Measurements from ENCODE around the gene ABCG5.

Gene ABCG5

DNA sequence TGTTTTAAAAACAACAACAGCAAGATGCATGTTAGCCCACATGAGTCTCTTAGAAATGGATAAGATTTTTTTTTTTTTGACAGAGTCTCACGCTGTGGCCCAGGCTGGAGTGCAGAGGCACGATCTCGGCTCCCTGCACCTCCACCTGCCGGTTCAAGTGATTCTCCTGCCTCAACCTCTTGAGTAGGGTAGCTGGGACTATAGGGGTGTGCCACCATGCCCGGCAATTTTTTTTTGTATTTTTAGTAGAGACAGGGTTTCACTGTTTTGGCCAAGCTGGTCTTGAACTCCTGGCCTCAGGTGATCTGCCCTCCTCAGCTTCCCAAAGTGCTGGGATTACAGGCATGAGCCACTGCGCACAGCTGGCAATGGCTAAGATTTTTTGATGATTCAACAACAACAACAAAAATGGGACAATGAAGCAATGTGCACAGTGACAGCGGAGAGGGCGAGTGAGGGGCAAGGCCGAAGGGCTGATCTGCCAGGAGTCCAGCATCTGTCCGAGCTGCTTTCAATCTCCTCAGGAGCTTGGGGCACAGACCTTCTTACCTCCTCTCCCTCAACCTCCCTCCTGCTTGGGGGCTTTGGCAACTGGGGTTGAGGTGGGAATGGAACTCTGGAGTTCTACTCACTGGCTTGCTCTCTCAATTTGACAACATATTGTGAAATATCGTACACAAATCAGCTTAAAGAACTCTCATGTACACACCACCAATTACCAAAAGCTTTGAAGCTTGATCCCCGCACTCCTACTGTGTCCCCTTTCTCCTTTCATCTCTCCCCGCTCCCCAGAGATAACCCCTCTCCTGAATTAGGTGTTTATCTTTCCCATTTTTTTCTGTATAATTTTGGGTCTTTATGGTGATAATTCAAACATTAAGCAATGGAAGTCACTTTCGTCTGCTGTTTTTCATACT lies 3.6 kb upstream of the ABCG5 start:
- no peak for DNase-seq (ENCODE audit: low read depth in 2 of 2)

DNA sequence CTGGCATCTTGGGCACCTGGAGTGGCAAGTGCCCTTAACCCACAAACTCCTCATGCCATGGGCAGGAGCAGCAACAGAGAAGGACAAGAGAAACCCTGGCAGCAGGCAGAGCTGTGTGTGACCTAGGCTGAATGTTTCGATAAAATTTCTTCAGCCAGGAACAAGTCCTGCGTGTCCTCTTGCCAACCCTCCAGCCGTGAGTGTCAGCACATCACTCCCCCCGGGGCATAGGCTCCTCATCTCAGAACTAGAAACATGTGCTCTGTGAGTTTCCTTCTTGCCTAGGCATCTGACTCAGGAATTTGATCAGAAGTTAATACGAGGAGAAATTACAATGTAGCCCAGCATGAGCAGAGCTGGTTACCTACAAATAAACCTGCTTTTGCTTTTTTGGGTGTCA lies 2.3 kb upstream of the ABCG5 start:
- no peak for DNase-seq (ENCODE audit: low read depth in 2 of 2)

DNA sequence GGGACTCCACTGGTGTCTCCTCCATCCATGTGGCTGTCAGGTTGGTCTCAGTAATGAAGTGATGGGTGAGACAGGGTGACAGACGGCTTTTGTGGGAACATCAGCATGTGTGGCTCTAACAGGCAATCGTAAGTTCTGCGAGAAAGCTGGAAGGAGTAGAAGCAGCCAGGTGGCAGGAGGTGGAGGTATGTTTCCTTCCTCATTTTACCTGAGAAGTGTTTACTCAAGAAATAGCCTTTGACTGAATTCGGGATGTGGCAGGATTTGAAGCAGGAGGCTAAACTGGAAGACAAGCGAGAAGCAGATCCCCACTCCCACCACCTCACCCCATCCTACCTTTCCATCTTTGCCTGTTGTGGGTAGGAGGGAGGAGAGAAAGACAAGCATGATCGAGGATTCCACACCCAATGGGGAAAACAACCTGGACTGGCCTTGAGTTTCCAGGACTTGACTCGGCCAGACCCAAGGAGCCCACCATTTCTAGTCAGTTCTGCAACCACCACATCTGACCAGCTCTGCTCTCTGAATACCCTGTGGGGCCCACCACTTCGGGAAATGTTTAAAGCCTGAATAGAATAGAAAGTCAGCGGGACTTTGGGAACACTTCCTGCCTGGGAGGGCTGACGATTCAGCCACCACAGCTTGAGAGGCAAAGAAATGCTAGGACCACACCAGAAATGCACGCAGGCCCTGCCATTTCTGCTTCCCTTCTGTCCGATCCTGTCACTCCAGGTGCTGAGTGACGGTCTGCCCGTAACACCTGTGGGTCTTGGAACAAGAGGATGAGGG lies 1.3 kb upstream of the ABCG5 start:
- no peak for DNase-seq (ENCODE audit: low read depth in 2 of 2)

DNA sequence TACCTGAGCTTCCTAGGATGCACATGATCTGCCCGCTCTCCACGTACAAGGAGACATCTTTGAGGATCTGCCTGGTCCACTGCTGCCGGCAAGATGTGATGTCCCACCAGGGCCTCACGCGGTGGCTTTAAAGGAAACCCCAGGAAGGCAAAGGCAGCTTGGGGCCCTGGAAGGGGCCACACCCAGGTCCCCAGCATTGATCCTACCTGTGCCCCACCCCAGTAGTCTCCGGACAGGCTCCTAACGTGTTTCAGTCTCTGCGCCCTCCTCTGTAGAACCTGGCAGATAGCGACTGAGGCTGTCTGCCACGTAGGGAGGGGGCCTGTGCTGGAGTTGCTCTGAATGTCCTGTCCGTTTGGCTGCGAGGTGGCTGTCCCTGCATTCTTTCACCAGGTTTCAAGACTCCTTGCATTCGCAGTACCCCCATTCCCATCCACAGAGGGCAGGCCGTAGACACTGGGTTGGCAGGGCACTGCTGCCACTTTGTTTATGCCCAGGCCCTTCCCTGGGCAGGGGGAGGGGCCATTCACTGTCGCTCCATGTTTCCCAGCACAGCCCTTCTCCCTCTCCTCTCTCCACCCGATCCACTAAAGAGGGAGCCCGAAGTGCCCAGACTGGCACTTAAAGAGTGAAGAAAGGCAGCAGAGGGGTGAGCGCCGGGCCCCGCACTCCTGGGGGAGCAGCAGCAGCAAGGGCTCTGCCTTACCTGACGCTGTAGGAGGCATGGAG lies 644 bp downstream of the ABCG5 start:
- DNase-seq (ENCODE audit: low read depth in 2 of 2) = no peak

DNA sequence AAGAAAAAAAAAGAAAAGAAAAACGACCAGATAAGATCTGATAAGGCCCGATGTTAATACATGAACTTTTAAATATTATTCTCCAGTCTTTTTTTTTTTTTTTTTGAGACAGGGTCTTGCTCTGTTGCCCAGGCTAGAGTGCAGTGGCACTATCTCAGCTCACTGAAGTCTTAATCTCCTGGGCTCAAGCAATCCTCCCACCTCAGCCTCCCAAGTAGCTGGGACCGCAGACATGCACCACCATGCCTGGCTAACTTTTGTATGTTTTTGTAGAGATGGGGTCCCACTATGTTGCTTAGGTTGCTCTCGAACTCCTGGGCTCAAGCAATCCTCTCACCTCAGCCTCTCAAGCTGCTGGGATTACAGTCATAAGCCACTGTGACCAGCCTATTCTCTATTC lies 1.6 kb downstream of the ABCG5 start:
- DNase-seq (ENCODE audit: low read depth in 2 of 2) = no peak

DNA sequence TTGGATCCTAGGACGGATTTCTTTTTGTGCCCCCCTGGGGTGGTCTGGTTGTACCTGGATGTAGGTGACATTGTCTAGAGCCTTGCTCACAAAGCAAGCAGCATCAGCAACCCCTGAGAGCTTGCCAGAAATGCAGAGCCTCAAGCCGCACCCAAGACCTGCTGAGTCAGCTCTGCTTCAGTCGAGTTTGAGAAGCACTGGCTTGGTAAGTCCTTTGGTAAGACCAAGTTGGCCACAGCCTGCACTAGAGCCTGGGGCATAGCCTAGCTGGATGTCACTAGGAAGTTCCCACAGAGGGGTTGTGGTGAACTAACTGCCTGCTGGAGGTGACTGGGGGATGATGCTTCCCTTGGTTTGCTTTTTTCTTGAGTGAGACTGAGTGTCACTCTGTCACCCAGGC lies 6.2 kb downstream of the ABCG5 start:
- no peak for DNase-seq (ENCODE audit: low read depth in 2 of 2)

DNA sequence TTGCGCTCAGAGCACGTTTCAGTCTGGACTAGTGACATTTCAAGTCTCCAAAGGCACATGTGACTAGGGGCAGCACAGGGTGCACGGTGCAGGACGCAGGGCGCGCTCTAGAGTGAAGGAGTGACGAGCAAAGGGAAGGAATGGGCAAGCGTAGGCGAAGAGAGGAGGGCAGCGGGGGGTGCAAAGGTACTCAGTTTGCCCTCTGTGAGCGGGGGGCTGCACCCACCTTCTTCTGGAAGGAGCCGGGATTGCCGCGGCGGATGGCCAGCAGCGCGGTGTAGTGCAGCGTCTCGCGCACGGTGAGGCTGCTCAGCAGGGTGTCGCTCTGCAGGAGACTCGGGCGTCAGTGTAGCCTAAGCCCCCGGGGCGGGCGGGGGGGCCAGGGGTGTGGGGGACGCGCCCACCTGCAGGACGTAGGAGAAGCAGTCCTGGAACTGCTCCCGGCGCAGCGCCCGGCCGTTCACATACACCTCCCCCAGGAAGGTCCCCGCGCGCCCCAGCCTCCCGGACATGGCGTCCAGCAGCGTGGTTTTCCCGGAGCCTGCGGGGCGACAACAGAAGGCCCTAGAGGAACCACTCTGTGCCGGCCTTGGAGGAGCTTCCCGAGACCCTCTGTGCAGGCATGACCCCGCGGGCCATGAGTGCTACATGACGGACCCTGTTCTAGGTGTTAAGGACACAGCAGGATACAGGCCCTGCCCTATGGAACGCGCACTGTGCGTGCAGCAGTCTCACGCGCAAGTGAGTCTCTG lies 6.9 kb downstream of the ABCG5 start:
- no peak for DNase-seq (ENCODE audit: low read depth in 2 of 2)

DNA sequence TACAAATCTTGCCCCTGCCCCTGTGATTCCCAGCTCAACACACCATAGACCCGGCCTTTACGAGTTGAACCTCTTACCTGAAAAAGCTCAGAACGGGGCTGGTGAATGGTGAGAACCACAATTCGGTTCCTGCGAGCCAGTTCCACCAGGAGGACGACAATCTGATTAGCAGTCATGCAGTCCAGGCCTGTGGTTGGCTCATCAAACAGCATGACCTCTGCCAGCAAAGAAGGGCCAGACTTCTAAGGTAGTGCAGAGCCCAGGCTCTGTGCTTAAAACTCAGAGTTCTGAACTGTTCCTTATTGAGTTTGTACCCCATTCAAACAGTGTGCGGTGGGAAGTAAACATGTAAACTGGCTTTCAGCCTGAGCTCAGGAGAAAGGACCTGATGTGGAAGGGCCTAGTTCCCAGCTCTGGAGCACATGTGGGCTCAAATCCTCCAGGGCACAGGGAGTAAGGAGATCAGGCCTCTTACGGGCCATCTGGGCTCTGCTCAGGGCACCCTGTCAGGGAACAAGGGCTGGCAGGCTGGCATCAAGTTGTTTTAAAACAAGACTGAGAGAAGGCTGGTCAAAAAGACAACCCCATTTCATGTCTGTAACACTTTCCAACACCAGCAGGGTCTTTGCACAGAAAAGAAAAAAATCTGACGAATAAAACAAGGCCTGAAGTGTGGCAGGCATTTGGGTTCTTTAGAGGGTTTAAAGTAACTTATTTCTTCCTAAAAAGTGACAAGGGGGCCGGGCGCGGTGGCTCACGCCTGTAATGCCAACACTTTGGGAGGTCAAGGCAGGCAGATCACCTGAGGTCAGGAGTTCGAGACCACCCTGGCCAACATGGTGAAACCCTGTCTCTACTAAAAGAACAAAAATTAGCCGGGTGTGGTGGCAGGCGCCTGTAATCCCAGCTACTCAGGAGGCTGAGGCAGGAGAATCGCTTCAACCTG lies 12.1 kb downstream of the ABCG5 start:
- no peak for DNase-seq (ENCODE audit: low read depth in 2 of 2)

DNA sequence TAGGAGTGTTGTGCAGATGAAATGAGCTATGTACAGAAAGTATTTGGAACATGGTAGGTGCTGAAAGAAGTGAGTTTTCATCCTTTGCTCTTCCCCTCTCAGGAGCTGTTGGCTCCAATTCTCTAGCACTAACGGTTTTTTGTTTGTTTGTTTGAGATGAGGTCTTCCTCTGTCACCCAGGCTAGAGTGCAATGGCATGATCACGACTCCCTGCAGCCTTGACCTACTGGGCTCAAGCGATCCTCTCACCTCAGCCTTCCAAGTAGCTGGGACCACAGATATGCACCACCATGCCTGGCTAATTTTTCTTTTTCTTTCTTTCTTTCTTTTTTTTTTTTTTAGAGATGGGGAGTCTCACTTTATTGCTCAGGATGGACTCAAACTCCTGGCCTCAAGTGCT lies 12.8 kb downstream of the ABCG5 start:
- no peak for DNase-seq (ENCODE audit: low read depth in 2 of 2)

DNA sequence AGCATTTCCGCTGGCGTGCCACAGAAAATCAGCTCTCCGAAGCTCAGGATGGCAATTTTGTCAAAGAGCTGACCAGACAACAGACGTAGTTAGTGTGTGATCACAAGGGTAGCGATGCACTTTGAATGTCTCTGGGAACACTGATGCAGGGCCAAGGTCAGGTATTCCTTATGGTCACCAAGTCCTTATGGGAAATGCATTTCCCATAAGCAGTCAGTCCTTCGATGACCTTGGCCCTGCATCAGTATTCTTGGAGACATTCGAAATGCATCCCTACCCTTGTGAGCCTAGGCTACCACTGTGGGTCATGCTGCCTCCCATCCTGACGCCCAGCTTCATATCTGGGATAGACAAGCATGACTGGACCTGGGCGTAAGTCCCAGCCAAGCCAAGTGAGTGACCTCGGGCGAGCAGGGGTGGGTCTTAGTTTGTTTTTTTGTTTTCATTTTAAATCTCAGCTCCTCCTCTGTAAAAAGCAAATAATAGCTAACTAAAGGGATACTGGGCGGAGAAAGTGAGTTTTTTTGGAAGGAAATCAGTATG lies 13.6 kb downstream of the ABCG5 start:
- DNase-seq (ENCODE audit: low read depth in 2 of 2) = no peak

DNA sequence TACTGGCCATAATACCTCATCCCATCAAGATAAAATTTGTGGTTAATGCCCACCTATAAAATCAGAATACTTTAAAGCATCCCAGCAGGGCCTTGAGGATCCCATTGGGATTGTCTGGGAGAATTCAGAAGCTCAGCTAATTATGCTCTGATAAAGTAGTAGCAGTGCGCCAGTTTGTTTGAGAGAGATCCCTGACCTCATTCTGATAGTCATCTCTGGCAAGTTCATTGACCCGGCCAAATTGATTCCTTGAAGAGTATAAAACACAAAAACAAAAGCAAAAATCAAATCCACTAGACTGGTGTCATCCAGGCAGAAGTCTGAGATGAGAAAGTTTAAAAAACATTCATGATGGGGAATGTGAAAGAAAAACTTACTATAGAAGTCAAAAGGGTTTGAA lies 14.1 kb downstream of the ABCG5 start:
- no peak for DNase-seq (ENCODE audit: low read depth in 2 of 2)

DNA sequence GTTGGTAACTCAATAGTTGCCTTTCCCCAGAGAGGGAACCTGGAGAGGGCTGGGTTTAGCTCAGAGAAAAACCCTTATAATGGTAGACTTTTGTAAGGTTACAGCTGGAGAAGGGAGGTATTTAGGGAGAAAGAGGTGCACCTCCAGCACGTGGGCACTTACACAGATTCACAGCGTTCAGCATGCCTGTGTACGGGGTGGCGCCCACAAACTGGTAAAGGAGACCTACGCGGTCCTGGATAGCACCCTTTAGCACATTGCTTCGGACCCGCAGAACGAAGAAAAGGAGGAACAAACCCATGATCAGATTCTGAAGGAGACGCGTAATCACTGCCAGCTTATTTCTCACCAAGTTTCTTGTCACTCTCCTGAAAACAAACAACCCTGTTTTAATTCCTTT lies 14.9 kb downstream of the ABCG5 start:
- DNase-seq (ENCODE audit: low read depth in 2 of 2) = no peak

DNA sequence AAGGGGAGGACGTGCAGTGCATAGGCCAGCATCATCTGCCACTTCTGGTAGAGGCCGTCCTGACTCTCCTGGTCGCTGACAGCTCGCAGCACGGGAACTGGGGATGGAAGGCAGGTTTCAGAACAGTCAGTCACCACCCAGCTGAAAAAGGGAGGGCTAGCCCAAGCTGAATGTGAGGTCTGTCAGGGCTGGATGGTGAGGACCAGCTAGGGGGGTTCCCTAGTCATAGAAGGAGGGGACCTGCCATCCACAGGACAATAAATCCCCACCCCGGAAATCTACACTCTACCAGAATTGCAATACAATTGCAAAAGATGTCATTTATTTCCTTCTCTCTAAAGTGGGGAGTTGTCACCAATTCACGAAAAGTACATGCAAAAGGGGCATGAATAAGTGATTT lies 15.8 kb downstream of the ABCG5 start:
- DNase-seq (ENCODE audit: low read depth in 2 of 2) = no peak

DNA sequence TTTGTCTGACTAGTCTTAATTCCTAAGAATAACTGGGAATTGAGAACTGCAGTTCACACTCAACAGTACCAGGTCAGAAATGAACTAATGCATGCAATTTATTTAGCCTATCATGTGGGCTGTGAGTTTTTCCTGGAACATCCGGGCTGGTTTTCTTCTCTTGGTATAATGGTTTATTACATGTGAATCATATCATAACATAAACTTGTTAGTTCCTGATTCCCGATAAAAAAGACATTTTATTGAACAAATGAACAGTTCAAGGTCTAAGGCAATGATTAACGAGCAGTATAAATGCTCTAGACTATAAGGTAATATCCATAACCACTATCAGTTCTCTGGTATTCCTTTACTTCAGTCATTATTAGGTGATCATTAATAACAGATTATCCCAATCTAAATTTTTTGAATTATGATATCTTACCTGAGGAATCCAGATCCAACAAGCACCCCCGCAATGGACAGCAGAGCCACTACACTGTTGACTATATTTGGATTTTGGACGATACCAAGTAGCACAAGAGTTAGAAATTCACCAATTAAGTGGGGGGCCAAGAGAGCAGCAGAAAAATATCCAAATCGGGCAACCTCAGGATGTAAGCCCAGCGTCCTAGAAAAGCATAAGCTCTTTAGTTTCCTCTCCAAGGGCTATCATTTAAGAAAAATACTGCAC lies 19.0 kb downstream of the ABCG5 start:
- no peak for DNase-seq (ENCODE audit: low read depth in 2 of 2)

DNA sequence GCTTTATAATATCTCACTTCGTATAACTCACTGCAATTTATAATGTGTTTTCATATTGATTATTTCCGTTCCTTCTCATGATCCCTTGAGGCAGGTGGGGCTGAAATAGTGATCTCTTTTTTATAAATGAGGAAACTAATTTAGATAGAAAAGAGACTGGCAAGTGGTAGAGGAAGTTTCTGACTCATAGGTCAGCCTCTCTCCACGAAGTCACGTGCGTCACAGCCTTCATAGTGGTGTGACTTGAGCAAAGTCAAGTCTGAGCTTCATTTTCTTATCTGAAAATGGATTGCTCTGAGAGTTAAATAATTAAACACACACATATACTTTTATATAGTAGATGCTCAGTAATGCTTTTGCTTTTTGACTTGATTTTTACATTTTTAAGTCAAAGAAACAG lies 19.9 kb downstream of the ABCG5 start:
- DNase-seq (ENCODE audit: low read depth in 2 of 2) = no peak

DNA sequence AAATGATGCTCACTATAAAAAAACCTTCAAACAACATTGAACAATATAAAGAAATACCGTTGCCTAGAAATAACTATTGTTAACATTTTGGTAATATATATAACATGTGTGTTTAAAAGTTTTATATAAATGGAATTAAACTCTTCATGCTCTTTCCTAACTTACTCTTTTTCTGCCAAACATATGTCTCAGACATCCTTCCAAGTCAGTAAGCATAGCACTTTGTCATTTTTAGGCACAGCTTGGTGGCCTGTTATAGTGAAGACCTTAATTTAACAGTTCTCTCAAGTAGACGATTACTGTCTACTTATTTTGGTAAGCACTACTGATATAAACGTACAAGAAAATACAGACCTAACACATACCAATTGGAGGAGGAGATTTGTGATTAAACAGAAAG lies 23.9 kb downstream of the ABCG5 start:
- no peak for DNase-seq (ENCODE audit: low read depth in 2 of 2)

DNA sequence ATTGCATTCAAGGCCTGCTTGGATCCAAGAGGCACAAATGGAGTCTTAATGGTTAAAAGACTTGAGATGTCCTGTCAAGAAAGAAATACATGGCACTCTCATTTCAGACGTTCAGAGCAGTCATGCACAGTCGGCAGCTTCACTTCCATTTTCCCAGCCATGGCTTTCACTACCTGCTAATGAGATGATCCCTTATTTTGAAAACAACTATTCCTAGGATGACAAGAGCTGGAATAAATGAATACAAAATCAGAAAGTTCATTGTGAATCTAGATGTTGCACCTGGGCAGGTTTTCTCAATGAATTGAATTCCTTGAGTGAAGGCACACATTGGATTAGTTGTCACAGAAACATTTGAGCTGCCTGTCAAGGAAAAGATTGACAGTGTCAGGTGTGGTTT lies 25.7 kb downstream of the ABCG5 start:
- DNase-seq (ENCODE audit: low read depth in 2 of 2) = no peak

DNA sequence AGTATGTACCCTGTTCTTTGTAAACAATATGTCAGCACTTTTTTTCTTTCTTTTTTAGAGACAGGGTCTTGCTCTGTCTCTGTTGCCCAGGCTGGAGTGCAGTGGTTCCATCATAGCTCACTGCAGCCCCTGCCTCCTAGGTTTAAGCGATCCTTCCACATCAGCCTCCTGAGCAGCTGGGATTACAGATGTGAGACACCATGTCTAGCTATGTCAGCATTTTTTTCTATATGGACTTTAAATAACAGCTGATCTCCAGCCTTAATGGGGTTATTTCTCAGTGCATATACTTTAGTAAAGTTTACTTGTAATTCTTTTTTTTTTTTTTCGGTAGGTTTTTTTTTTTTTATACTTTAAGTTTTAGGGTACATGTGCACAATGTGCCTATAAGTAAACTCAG lies 26.6 kb downstream of the ABCG5 start:
- DNase-seq (ENCODE audit: low read depth in 2 of 2) = no peak

DNA sequence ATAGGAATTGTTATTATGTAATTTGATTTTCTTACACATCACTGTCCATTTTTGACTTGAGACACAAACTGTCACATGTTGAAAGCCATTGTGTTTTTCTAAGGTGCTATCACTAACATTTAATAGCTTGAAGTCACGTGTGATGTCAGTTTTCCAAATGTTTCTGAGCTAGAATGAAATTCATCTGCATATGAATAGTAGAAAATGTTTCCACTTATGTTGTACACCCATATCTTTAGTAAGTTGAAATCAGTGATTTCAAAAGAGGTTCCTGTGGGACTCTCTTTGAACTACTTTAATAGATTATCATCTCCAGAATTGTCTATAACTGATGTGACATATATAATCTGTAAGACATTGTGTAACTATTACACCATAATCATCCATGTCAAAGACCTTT lies 27.8 kb downstream of the ABCG5 start:
- DNase-seq (ENCODE audit: low read depth in 2 of 2) = no peak

DNA sequence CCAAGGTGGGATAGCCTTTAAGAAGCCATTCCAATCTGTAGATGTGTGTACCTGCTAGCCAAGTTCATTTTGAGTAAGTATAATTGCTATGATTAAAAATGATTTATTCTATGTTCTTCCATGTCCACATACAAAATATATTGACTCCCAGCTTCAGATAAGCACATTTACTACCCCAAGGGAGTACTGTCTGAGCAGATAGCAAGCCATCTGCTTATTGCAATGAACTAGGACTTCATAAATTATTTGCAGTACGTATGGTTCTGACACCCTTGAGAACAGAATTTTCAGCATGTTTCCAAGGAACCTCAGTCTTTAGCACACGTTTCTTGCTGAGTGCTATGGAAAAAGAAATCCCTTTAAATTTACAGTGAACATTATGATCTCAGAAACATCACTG lies 28.2 kb downstream of the ABCG5 start:
- DNase-seq (ENCODE audit: low read depth in 2 of 2) = no peak

All from stimulated activated CD4-positive, alpha-beta T cell treated with anti-CD3 and anti-CD28 coated beads, Interleukin-1b, Interleukin-23, amount 100 ng/mL, for 4 hours (primary cell).